OCI-LY7 (cell line): Measurements from ENCODE around the gene TNS2. TPM values are rescaled to one million over a fixed set of nuclear protein-coding genes. Genes with fewer than 3 reads are reported as not detected.

Experiments used
- BruUV-seq: library from RNA; stranded (reverse); fragments of 400-500 nt; replicated peaks from 2 replicates; lab custom pipeline; 2021; lab: Mats Ljungman, UMichigan
- CTCF ChIA-PET: fragments of 300-600 bp; sonication (Branson Sonifier 250); formaldehyde crosslinking; loops from one replicate; lab custom pipeline; 2022; ENCODE audit warnings: antibody characterized with exemption; ENCODE audit not compliant: unreplicated experiment; lab: Charles Lee
- POLR2A ChIA-PET: fragments of 300-600 bp; sonication (Branson Sonifier 250); formaldehyde crosslinking; loops from one replicate; lab custom pipeline; 2022; ENCODE audit warnings: antibody characterized with exemption; lab: Charles Lee
- DNase-seq: peaks from one replicate; pipeline ENCODE4 v3.0.0-alpha.2; 2015; ENCODE audit warnings: low spot score
- H2AFZ ChIP-seq: fragments of 200-600 bp; sonication (generic), shearing (Covaris generic); 2 replicates; pipeline ENCODE4 v1.6.1; 2014; ENCODE audit warnings: mild to moderate bottlenecking, antibody characterized with exemption, low read length, moderate library complexity
- H3K27ac ChIP-seq: fragments of 200-600 bp; sonication (generic); 2 replicates; pipeline ENCODE4 v1.5.1; 2014; ENCODE audit warnings: mixed run types, low read depth, mild to moderate bottlenecking, moderate library complexity, low read length, inconsistent platforms; ENCODE audit not compliant: poor library complexity, severe bottlenecking
- H3K36me3 ChIP-seq: fragments of 200-600 bp; sonication (generic); 2 replicates; pipeline ENCODE4 v1.6.1; 2014; ENCODE audit warnings: mild to moderate bottlenecking, antibody characterized with exemption, low read length, moderate library complexity, mixed read lengths; ENCODE audit not compliant: insufficient read depth
- H3K4me1 ChIP-seq: fragments of 200-600 bp; sonication (generic); 2 replicates; pipeline ENCODE4 v1.5.1; 2014; ENCODE audit warnings: mild to moderate bottlenecking, low read length; ENCODE audit not compliant: insufficient read depth, poor library complexity, severe bottlenecking
- H3K4me2 ChIP-seq: fragments of 200-600 bp; sonication (generic); 2 replicates; pipeline ENCODE4 v1.6.1; 2014; ENCODE audit warnings: mild to moderate bottlenecking, low read length
- H3K4me3 ChIP-seq: fragments of 200-600 bp; sonication (generic); 2 replicates; pipeline ENCODE4 v1.5.1; 2014; ENCODE audit warnings: mild to moderate bottlenecking, low read depth, low read length; ENCODE audit not compliant: poor library complexity, severe bottlenecking
- H3K79me2 ChIP-seq: fragments of 200-600 bp; sonication (generic); 2 replicates; pipeline ENCODE4 v1.6.1; 2016; ENCODE audit warnings: low read depth, mild to moderate bottlenecking, low read length, moderate library complexity, mixed read lengths; ENCODE audit not compliant: insufficient read depth
- H3K9me2 ChIP-seq: fragments of 200-600 bp; sonication (generic); 2 replicates; pipeline ENCODE4 v1.6.1; 2016; ENCODE audit warnings: mild to moderate bottlenecking, low read length, mixed read lengths; ENCODE audit not compliant: insufficient read depth
- H3K9me3 ChIP-seq: fragments of 200-600 bp; sonication (generic); 2 replicates; pipeline ENCODE4 v1.6.1; 2014; ENCODE audit warnings: mild to moderate bottlenecking, mixed run types, low read length, mixed read lengths
- H4K20me1 ChIP-seq: fragments of 200-600 bp; sonication (generic); 2 replicates; pipeline ENCODE4 v1.6.1; 2014; ENCODE audit warnings: mild to moderate bottlenecking, antibody characterized with exemption, low read length, moderate library complexity, mixed read lengths; ENCODE audit not compliant: insufficient read depth
- EZH2phosphoT487 ChIP-seq: fragments of 200-600 bp; sonication (generic); IDR thresholded peaks from 2 replicates; pipeline ENCODE4 v1.6.1; 2018; ENCODE audit warnings: low read depth, borderline replicate concordance, mild to moderate bottlenecking, mixed run types, antibody characterized with exemption, low read length, moderate library complexity, mixed read lengths
- intact Hi-C: fragments of 100-400 bp; cut with micrococcal nuclease; formaldehyde crosslinking; loops from one replicate; pipeline ENCODE4 v1.10.0; 2022; ENCODE audit not compliant: unreplicated experiment
- total RNA-seq, 2 experiments: library from RNA; depleted of rRNA in 1 of 2; stranded (reverse); fragments of >200 nt in 1 of 2; shearing (Covaris generic) in 1 of 2; gene quantifications; 2 replicates each; pipeline ENCODE4 v1.2.3, GENCODE V29; 2014 to 2022
- TF ChIP-seq, protein P1 (sequence below): fragments of 200-600 bp; sonication (generic); conservative IDR thresholded peaks from 2 replicates; pipeline ENCODE4 v1.5.1; 2014; ENCODE audit warnings: mild to moderate bottlenecking, antibody characterized with exemption, low read length, moderate library complexity, mixed read lengths

The TNS2 gene
- total RNA-seq, 2 experiments from 2014 or later, result 0.25 to 1.6 TPM

DNA sequence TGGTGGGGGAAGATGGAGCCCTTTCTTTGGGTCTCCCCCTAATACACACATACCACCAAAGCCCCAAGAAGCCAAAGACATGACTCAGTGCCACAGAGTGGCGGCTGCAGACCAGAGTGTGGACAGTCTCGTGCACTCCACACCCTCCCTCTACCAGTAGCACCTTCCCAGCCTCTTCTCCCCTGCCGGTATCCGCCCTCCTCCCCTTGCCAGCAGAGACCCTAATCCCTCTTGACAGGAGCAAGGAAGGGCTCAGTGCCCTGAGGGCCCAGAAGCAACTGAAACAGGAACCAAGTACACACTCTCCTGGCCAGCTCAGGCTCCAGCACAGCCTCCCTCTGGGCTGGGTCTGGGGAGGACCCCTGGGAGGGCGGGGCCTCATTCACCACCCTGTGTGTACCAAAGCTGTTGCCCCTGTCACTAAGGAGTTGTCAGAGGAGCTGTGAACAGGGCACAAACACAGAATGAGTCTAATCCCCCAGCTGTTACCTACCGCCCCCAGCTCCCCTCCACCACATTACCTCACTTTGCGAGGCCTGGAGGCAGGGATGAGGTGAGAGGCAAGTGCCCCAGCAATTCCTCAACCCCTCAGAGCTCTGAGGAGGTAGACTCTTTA lies 21.1 kb downstream of the TNS2 start:
- ChIA-PET POLR2A (interaction anchor here (0.6 to 1.4 kb wide), 4 partner anchors 8 to 32 kb away, joined by 3 to 7 read pairs (median 4); partner anchors contain the start of genes SOAT2 and SPRYD3), CTCF (interaction anchor here (0.6 kb wide), 1 partner anchor 10 kb away, joined by 13 read pairs; no protein-coding TSS in a partner anchor)
- Histone ChIP-seq H3K79me2 (no peaks in the 10 kb centered on the region), H3K4me1 (no peaks in the 10 kb centered on the region), H3K9me3 (no peaks in the 10 kb centered on the region), H3K9me2 (no peaks in the 10 kb centered on the region), H2AFZ (no peak overlapping the region), H3K4me3 (no peak overlapping the region), H3K4me2 (no peak overlapping the region), H4K20me1 (no peaks in the 10 kb centered on the region), H3K27ac (no peak overlapping the region), H3K36me3 (peaks cover 34% of the 10 kb centered on the region)
- TF ChIP-seq, protein P1, sequence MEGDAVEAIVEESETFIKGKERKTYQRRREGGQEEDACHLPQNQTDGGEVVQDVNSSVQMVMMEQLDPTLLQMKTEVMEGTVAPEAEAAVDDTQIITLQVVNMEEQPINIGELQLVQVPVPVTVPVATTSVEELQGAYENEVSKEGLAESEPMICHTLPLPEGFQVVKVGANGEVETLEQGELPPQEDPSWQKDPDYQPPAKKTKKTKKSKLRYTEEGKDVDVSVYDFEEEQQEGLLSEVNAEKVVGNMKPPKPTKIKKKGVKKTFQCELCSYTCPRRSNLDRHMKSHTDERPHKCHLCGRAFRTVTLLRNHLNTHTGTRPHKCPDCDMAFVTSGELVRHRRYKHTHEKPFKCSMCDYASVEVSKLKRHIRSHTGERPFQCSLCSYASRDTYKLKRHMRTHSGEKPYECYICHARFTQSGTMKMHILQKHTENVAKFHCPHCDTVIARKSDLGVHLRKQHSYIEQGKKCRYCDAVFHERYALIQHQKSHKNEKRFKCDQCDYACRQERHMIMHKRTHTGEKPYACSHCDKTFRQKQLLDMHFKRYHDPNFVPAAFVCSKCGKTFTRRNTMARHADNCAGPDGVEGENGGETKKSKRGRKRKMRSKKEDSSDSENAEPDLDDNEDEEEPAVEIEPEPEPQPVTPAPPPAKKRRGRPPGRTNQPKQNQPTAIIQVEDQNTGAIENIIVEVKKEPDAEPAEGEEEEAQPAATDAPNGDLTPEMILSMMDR, result no peak
- no peak for TF ChIP-seq EZH2phosphoT487
- DNase-seq, result no peak
- intact Hi-C loops, result no loop called here
- BruUV-seq, result no TSS peak

- Histone ChIP-seq H3K36me3 (peaks cover 36% of the 10 kb centered on the region), H3K4me2 (no peak overlapping the region), H3K9me3 (no peaks in the 10 kb centered on the region), H3K27ac (no peak overlapping the region), H2AFZ (no peak overlapping the region), H3K4me1 (no peaks in the 10 kb centered on the region), H4K20me1 (no peaks in the 10 kb centered on the region), H3K4me3 (no peak overlapping the region), H3K79me2 (no peaks in the 10 kb centered on the region), H3K9me2 (no peaks in the 10 kb centered on the region)
- ChIA-PET CTCF (interaction anchor here (0.6 kb wide), 1 partner anchor 10 kb away, joined by 13 read pairs; no protein-coding TSS in a partner anchor), POLR2A (interaction anchor here (0.6 to 1.4 kb wide), 3 partner anchors 12 to 31 kb away, joined by 3 to 7 read pairs (median 4); partner anchors contain the start of gene SOAT2)
- intact Hi-C loops, result no loop called here
- DNase-seq, result no peak
- BruUV-seq, result no TSS peak
- TF ChIP-seq, protein P1, result no peak
- no peak for TF ChIP-seq EZH2phosphoT487
Measured at GRCh38 chr12:53071591-53072551, 22.0 kb downstream of the TNS2 start.
